Panc1 (cell line): Measurements from ENCODE around the gene DPCD. TPM values are rescaled to one million over a fixed set of nuclear protein-coding genes. Genes with fewer than 3 reads are reported as not detected.

Experiments used
- ATAC-seq: fragments of 200-7000 bp; cut with Tn5 transposase; 2 replicates; pipeline ENCODE4 v1.9.1; 2020; ENCODE audit warnings: mild to moderate bottlenecking, moderate library complexity
- BruUV-seq: library from RNA; stranded (reverse); fragments of 400-500 nt; replicated peaks from 2 replicates; lab custom pipeline; 2021; lab: Mats Ljungman, UMichigan
- CTCF ChIA-PET: fragments of 300-600 bp; sonication (Branson Sonifier 250); formaldehyde crosslinking; loops from one replicate; lab custom pipeline; 2022; ENCODE audit warnings: antibody characterized with exemption; lab: Charles Lee
- POLR2A ChIA-PET: fragments of 300-600 bp; sonication (Branson Sonifier 250); formaldehyde crosslinking; loops from one replicate; lab custom pipeline; 2022; ENCODE audit warnings: antibody characterized with exemption; lab: Charles Lee
- DNase-seq: peaks from one replicate; pipeline ENCODE4 v3.0.0-alpha.2; 2010; ENCODE audit warnings: low read depth, low spot score
- H3K27ac ChIP-seq: 2 replicates; pipeline ENCODE4 v1.5.1; 2011; ENCODE audit warnings: mild to moderate bottlenecking, low read length, inconsistent platforms
- H3K27me3 ChIP-seq: fragments of 200-500 bp; sonication (Bioruptor generic); 2 replicates; pipeline ENCODE4 v1.6.0; 2014; ENCODE audit warnings: low read length, inconsistent platforms; ENCODE audit not compliant: control insufficient read depth, insufficient read depth
- H3K36me3 ChIP-seq: fragments of 200-500 bp; sonication (Bioruptor generic); 2 replicates; pipeline ENCODE4 v1.5.1; 2014; ENCODE audit warnings: inconsistent platforms, mild to moderate bottlenecking, low read length, moderate library complexity; ENCODE audit not compliant: control insufficient read depth, insufficient read depth
- H3K4me1 ChIP-seq: 2 replicates; pipeline ENCODE4 v1.5.1; 2011; ENCODE audit warnings: inconsistent platforms, mild to moderate bottlenecking, low read length, moderate library complexity; ENCODE audit not compliant: control insufficient read depth, insufficient read depth
- H3K4me3 ChIP-seq, 2 experiments: 2 replicates each; pipeline ENCODE4 v1.5.1; 2011 to 2012; ENCODE audit warnings: low read depth in 2 of 2, low read length in 2 of 2, mild to moderate bottlenecking in 2 of 2, inconsistent platforms in 1 of 2, moderate library complexity in 1 of 2
- H3K9me3 ChIP-seq: fragments of 200-500 bp; sonication (Bioruptor generic); 2 replicates; pipeline ENCODE4 v1.5.1; 2014; ENCODE audit warnings: low read depth, mild to moderate bottlenecking, inconsistent platforms, low read length, moderate library complexity; ENCODE audit not compliant: control insufficient read depth, insufficient read depth
- CTCF ChIP-seq: fragments of 450-650 bp; IDR thresholded peaks from 2 replicates; pipeline ENCODE4 v1.5.1; 2017; ENCODE audit warnings: mild to moderate bottlenecking
- POLR2AphosphoS5 ChIP-seq: IDR thresholded peaks from 2 replicates; pipeline ENCODE4 v1.6.1; 2012; ENCODE audit warnings: mild to moderate bottlenecking, low read depth, low read length, moderate library complexity
- REST ChIP-seq, 2 experiments: IDR thresholded peaks; 2 replicates each; pipeline ENCODE4 v1.6.1; 2011 to 2012; ENCODE audit warnings: low read depth in 2 of 2, control low read depth in 1 of 2, low read length in 1 of 2, mild to moderate bottlenecking in 1 of 2, moderate library complexity in 1 of 2; ENCODE audit not compliant: insufficient read depth in 1 of 2
- SIN3A ChIP-seq: IDR thresholded peaks from 2 replicates; pipeline ENCODE4 v1.6.1; 2012; ENCODE audit warnings: low read depth, mild to moderate bottlenecking, low read length, moderate library complexity, borderline replicate concordance; ENCODE audit not compliant: insufficient read depth
- TCF7L2 ChIP-seq: IDR thresholded peaks from 2 replicates; pipeline ENCODE4 v1.6.1; 2011; ENCODE audit warnings: mild to moderate bottlenecking, low read depth, low read length, inconsistent platforms
- in situ Hi-C: cut with HindIII; loops from 2 replicates; pipeline ENCODE4 v1.10.0; 2016; ENCODE audit warnings: low sequenced_read_pairs, low pct_unique_long_range_greater_than_20kb
- intact Hi-C: fragments of 100-400 bp; cut with micrococcal nuclease; formaldehyde crosslinking; loops from one replicate; pipeline ENCODE4 v1.10.0; 2022; ENCODE audit not compliant: unreplicated experiment
- total RNA-seq: library from RNA; stranded (reverse); gene quantifications from one replicate; pipeline ENCODE4 v1.2.1, GENCODE V29; 2021; ENCODE audit not compliant: unreplicated experiment

Gene DPCD
- total RNA-seq, 1 experiment from 2014 or later, result 27.6 TPM

- intact Hi-C loops (no loop called here), in situ Hi-C loops (no loop called here)
- no peaks in the 10 kb centered on the region for H3K36me3 ChIP-seq
- DNase-seq, result no peak
- no peaks in the 10 kb centered on the region for H3K4me1 ChIP-seq
- H3K27me3 ChIP-seq, result no peaks in the 10 kb centered on the region
- ChIA-PET POLR2A (no interaction called here), CTCF (interaction anchor here (0.6 kb wide), 1 partner anchor 345 kb away, joined by 3 read pairs; no protein-coding TSS in a partner anchor)
- no TSS peak for BruUV-seq
- no peak for TF ChIP-seq REST (IDR thresholded peaks at IDR 0.05; ENCODE audit: insufficient read depth in 1 of 2, low read depth in 2 of 2, low read length in 1 of 2)
- TF ChIP-seq TCF7L2, result no peak
- no peak for TF ChIP-seq SIN3A
- no peak for TF ChIP-seq CTCF
- no peak; the same call in 1 of the 2 replicates for TF ChIP-seq POLR2AphosphoS5
- ATAC-seq, result 0 out of 2 replicates have a peak, but pooled peaks have one; percentile 32
- H3K27ac ChIP-seq, result no peak overlapping the region
- no peaks in the 10 kb centered on the region for H3K9me3 ChIP-seq
- no peak overlapping the region for H3K4me3 ChIP-seq
These were observed 29.9 kb upstream of the DPCD start for GRCh38 chr10:101558204-101558603.

- Histone ChIP-seq H3K27ac (no peak overlapping the region), H3K4me1 (no peaks in the 10 kb centered on the region), H3K27me3 (no peaks in the 10 kb centered on the region), H3K4me3 (no peak overlapping the region), H3K36me3 (no peaks in the 10 kb centered on the region), H3K9me3 (no peaks in the 10 kb centered on the region)
- BruUV-seq, result no TSS peak
- in situ Hi-C loops, result no loop called here
- ChIA-PET CTCF (interaction anchor here (0.6 kb wide), 1 partner anchor 345 kb away, joined by 3 read pairs; no protein-coding TSS in a partner anchor), POLR2A (interaction anchor here (0.5 kb wide), 1 partner anchor 80 kb away, joined by 4 read pairs; no protein-coding TSS in a partner anchor)
- intact Hi-C loops, result no loop called here
- DNase-seq (no peak), ATAC-seq (no peak)
- TF ChIP-seq CTCF (no peak), SIN3A (no peak), REST (IDR thresholded peaks at IDR 0.05; ENCODE audit: insufficient read depth in 1 of 2, low read depth in 2 of 2, low read length in 1 of 2) (no peak)
These were observed 29.2 kb upstream of the DPCD start for GRCh38 chr10:101558671-101559595.
